Astrocyte of the cerebellum (primary cell): ENCODE measurements around the gene TTC27.
A peak's percentile ranks its signal among the peaks of the same experiment; 100 is the strongest.

ENCODE experiments used
- DNase-seq: peaks from one replicate; pipeline ENCODE4 v3.0.0-alpha.2; 2011; ENCODE audit warnings: low read depth
- H3K4me3 ChIP-seq: 2 replicates; pipeline ENCODE4 v1.5.1; 2011; ENCODE audit warnings: mild to moderate bottlenecking, low read depth, low read length, moderate library complexity
- in situ Hi-C: cut with HindIII; loops from 2 replicates; pipeline ENCODE4 v1.10.0; 2017; ENCODE audit warnings: low sequenced_read_pairs
- TF ChIP-seq, protein P1 (sequence below): IDR thresholded peaks from 2 replicates; pipeline ENCODE4 v1.5.1; 2012; ENCODE audit warnings: low read length, low read depth, moderate library complexity, mild to moderate bottlenecking; ENCODE audit errors: missing control alignments

The TTC27 gene

DNA sequence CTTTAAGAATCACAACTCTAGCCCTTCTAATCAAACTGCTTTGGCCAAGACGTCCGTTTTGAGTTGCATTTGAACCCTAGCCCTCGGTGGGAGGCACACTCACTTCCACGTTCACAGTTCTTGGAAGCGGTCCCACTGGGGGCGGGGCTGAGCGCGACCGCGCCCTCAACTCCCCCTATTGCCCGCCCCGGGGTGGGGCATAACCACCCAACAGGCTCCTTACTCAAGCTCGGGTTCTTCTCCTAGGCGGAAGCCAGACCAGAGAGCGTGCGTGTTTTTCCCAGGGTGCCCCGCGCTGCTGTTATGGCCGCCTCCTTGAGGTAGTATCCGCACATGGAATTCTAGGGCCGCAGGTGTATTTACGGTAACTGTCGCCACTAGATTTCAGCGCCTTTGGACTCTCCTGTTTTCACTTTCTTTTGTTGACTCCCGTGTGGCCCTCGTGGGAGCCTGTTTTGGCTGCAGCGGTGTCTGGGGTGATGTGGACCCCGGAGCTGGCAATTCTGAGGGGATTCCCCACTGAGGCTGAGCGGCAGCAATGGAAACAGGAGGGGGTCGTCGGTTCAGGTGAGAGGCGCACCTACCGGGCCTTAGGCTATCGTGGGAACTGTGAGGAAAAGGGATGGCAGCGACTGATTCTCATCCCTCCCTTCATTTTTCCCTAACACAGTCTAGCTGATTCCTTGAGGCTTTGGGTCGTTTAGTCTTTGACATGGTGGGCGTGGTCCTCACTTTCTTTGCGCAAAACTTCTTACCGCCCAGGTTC lies at the start of gene TTC27:
Gene TTC27 (plus strand): TSS at position 237 of the 766 bp plus-strand sequence. CDS start 243 bp downstream, at position 480.
- in situ Hi-C loops, result no loop called here

DNA sequence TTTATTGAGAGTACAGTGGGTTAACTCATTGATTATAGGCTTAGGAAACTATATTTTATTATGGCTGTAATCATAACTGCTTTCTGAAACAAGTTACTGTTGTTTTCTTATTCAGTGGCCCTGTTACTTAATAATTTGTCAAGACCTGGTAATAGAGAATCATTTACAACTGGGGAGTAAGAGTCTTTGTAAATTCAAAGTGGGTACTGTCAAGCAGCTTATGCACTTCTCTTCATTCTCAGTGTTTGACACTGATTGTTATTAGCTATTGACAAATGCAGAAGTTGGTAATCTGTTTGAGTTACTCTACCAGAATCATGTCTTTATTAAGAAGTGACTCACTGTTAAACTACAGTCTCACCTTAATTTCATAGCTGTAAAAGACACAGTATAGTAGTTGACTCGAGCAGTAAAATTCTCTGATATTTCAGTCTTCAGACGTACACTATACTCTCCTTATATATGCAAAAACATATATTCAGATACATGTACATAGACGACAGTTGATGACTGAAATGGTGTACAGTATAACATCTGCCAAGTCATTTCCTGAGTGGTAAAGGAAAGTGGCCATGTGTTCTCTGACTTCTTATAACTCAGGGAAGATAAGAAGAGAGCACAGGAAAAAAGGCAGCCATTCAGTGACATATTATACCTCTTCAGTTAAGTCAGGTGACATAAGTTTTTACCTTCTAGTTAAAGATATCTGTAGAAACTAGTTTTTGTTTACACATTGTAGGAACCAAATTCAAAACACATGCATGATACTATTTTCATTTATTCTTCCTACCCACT lies 36.0 kb upstream of the TTC27 start:
- no peak overlapping the region for H3K4me3 ChIP-seq
- in situ Hi-C loops, result no loop called here
- no peak for DNase-seq
- TF ChIP-seq, protein P1, sequence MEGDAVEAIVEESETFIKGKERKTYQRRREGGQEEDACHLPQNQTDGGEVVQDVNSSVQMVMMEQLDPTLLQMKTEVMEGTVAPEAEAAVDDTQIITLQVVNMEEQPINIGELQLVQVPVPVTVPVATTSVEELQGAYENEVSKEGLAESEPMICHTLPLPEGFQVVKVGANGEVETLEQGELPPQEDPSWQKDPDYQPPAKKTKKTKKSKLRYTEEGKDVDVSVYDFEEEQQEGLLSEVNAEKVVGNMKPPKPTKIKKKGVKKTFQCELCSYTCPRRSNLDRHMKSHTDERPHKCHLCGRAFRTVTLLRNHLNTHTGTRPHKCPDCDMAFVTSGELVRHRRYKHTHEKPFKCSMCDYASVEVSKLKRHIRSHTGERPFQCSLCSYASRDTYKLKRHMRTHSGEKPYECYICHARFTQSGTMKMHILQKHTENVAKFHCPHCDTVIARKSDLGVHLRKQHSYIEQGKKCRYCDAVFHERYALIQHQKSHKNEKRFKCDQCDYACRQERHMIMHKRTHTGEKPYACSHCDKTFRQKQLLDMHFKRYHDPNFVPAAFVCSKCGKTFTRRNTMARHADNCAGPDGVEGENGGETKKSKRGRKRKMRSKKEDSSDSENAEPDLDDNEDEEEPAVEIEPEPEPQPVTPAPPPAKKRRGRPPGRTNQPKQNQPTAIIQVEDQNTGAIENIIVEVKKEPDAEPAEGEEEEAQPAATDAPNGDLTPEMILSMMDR, result no peak

More for the DNA sequence above, at the start of gene TTC27:
- DNase-seq, result peak; percentile 87
- TF ChIP-seq, protein P1, result no peak
- H3K4me3 ChIP-seq, result peak within 1 kb of the TSS; percentile 99

DNA sequence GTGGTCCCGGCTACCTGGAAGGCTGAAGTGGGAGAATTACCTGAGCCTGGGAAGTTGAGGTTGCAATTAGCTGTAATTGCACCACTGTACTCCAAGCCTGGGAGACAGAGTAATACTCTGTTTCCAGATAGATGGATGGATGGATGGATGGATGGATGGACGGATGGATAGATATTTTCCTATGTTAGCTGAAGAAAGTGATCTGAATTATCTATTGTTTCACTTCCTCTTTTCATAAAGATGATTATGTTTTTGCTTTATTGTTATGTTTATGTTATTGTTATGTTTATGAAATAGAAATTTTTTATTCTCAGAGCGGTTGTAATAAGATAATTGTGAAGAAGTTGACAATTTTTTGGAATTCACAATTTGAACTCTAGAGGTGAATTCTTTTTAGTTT lies 33.3 kb upstream of the TTC27 start:
- no peak for DNase-seq
- in situ Hi-C loops, result no loop called here

DNA sequence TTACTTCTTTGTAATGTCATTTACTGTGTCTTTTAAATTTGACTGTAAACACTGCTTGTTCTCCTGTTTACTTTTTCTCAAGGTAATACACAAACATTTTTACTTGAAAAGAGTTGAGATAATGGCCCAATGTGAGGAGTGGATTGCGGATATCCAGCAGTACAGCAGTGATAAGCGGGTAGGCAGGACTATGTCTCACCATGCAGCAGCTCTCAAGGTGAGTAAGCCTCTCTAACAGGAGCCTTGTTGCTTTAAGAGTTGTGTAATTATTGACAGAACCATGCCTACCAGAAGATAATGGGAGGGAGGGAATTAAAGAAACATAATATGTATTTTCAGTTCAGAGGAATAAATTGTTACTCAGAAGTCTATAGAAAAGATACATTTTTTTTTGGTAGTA lies 16.5 kb upstream of the TTC27 start:
- TF ChIP-seq, protein P1, result no peak
- in situ Hi-C loops, result no loop called here
- no peak overlapping the region for H3K4me3 ChIP-seq
- DNase-seq, result no peak

More for the DNA sequence above, 33.3 kb upstream of the TTC27 start:
- TF ChIP-seq, protein P1, result no peak
- H3K4me3 ChIP-seq, result no peak overlapping the region

DNA sequence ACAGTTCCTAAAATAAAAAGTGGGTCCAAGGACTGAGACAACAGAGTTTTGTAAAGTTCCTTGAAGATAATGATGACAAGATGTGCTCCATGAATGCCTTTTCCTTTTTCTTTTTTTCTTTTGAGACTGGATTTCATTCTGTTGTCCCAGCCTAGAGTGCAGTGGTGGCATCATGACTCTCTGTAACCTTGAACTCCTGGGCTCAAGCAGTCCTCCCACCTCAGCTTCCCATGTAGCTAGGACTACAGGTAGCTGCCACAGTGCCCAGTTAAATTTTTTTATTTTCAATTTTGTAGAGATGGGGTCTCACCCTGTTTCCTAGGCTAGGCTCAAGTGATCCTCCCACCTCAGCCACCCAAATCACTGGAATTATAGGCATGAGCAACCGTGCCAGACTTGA lies 16.1 kb upstream of the TTC27 start:
- in situ Hi-C loops, result no loop called here
- TF ChIP-seq, protein P1, result no peak
- no peak for DNase-seq
- no peak overlapping the region for H3K4me3 ChIP-seq

DNA sequence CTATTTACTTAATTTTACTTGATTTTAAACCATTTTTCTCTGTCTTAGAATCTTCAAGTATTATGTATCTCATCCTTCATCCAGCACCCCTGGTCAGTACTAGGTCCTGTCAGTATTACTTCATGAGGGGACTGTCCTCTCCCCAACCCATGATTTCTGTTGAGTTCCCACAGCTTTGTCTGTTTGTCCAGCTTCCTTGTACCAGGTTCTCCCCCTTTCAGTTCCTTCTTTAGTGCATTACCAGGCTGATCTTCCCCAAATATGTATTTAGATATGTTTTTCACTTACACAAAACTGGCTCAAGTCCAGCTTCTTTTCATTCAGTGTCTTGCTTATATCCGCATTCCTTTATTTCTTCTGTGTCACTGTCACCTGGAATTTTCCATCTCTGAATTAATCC lies 13.8 kb upstream of the TTC27 start:
- no peak for DNase-seq
- no peak overlapping the region for H3K4me3 ChIP-seq
- in situ Hi-C loops, result no loop called here
- TF ChIP-seq, protein P1, result no peak
